Hepatocyte (in vitro differentiated cells): ENCODE data around the gene CEP85L. TPM values are rescaled to one million over a fixed set of nuclear protein-coding genes. Genes with fewer than 3 reads are reported as not detected.
A peak's percentile ranks its signal among the peaks of the same experiment; 100 is the strongest.

ENCODE experiments used
- DNase-seq: peaks from one replicate; pipeline ENCODE4 v3.0.0-alpha.2; 2016; ENCODE audit warnings: low spot score
- H2AFZ ChIP-seq: fragments of 200-600 bp; sonication (generic); 2 replicates; pipeline ENCODE4 v1.6.0; 2016; ENCODE audit warnings: antibody characterized with exemption, mild to moderate bottlenecking
- H3K27ac ChIP-seq: fragments of 200-600 bp; sonication (generic); 2 replicates; pipeline ENCODE4 v1.5.1; 2016; ENCODE audit warnings: mild to moderate bottlenecking
- H3K27me3 ChIP-seq: fragments of 200-600 bp; sonication (generic); 2 replicates; pipeline ENCODE4 v1.6.1; 2016
- H3K36me3 ChIP-seq: fragments of 200-600 bp; sonication (generic); replicated peaks from 2 replicates; pipeline ENCODE4 v1.5.1; 2016; ENCODE audit warnings: low read depth; ENCODE audit not compliant: insufficient read depth
- H3K4me1 ChIP-seq: fragments of 200-600 bp; sonication (generic); 2 replicates; pipeline ENCODE4 v1.5.1; 2016; ENCODE audit warnings: mild to moderate bottlenecking, moderate library complexity; ENCODE audit not compliant: insufficient read depth
- H3K4me2 ChIP-seq: fragments of 200-600 bp; sonication (generic); 2 replicates; pipeline ENCODE4 v1.6.0; 2016
- H3K4me3 ChIP-seq: fragments of 200-600 bp; sonication (generic); 2 replicates; pipeline ENCODE4 v1.5.1; 2016; ENCODE audit warnings: mild to moderate bottlenecking
- H3K79me2 ChIP-seq: fragments of 200-600 bp; sonication (generic); 2 replicates; pipeline ENCODE4 v1.6.0; 2017; ENCODE audit warnings: mild to moderate bottlenecking
- H3K9me2 ChIP-seq: fragments of 200-600 bp; sonication (generic); replicated peaks from 2 replicates; pipeline ENCODE4 v1.6.0; 2017; ENCODE audit warnings: mild to moderate bottlenecking; ENCODE audit not compliant: insufficient read depth
- H3K9me3 ChIP-seq: fragments of 200-600 bp; sonication (generic); 2 replicates; pipeline ENCODE4 v1.5.1; 2016; ENCODE audit warnings: low read depth, mild to moderate bottlenecking
- H4K20me1 ChIP-seq: fragments of 200-600 bp; sonication (generic); 2 replicates; pipeline ENCODE4 v1.6.0; 2016; ENCODE audit warnings: mild to moderate bottlenecking; ENCODE audit not compliant: insufficient read depth, poor library complexity, severe bottlenecking
- EZH2 ChIP-seq: fragments of 200-600 bp; sonication (generic); IDR thresholded peaks from 2 replicates; pipeline ENCODE4 v1.6.1; 2016; ENCODE audit warnings: antibody characterized with exemption, mild to moderate bottlenecking, borderline replicate concordance
- EZH2phosphoT487 ChIP-seq: fragments of 200-600 bp; sonication (generic); IDR thresholded peaks from one replicate; pipeline ENCODE4 v1.6.1; 2018; ENCODE audit warnings: antibody characterized with exemption, mild to moderate bottlenecking, low read depth, moderate library complexity; ENCODE audit not compliant: unreplicated experiment, severe bottlenecking
- WGBS: methylation state at CpG from one replicate; pipeline ENCODE4 v1.1.6; 2016; ENCODE audit warnings: low lambda C conversion rate; ENCODE audit errors: missing lambda C conversion rate; 5-methylcytosine and 5-hydroxymethylcytosine counted together
- polyA plus RNA-seq: library from polyadenylated mRNA; unstranded; fragments of >200 nt; fragmentation: Nextera tagmentation; extraction: Ambion mirVana; gene quantifications from 2 replicates; pipeline ENCODE4 v1.2.1, GENCODE V29; 2016
- total RNA-seq: library from RNA; depleted of rRNA; stranded (reverse); fragments of >200 nt; gene quantifications from 2 replicates; pipeline ENCODE4 v1.2.3, GENCODE V29; 2014
- TF ChIP-seq, protein P1 (sequence below): fragments of 200-600 bp; sonication (generic); IDR thresholded peaks from 2 replicates; pipeline ENCODE4 v1.5.1; 2016; ENCODE audit warnings: antibody characterized with exemption, mild to moderate bottlenecking; ENCODE audit not compliant: poor library complexity

CEP85L gene
- total and polyA plus RNA-seq, 2 experiments from 2014 or later, result 17.8 to 38.5 TPM

DNA sequence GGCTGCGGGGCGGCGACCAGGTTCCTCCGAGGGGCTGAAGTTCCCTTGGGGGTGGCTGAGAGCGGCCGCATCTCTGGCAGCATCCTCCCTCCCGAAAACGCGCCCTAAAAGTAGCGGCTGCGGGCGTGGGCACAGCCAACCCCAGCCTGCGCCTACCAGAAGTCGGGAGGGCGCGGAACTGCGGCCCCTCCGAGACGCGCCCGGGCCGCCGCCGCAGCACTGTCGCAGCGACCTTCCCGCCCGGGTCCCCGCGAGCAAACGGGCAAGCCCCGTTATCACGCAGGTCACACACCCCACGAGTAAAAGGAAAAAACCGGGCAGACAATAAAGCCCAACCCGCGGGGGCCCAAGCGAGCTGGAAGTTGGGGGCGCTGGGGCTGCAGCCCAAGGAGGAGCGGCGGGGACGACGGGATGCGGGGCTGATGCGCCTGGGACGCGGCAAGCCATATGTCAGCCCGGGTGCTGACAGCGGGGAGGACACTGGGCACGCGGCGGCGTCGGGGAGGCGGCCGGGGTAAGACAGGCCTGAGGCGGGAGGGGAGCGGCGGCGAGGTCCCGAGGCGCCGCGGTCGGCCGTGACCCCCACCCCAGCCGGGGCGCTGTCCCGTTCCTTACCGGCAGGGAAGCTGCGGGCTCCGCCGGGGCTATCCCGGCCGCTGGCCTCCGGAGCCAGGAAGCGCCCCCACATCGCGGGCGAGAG, 659 bp downstream of the CEP85L start:
- under 1% methylated on average over 43 of the region's 80 CpGs for WGBS
- H3K27ac ChIP-seq, result peak overlapping the region; percentile 97
- TF ChIP-seq, protein P1, sequence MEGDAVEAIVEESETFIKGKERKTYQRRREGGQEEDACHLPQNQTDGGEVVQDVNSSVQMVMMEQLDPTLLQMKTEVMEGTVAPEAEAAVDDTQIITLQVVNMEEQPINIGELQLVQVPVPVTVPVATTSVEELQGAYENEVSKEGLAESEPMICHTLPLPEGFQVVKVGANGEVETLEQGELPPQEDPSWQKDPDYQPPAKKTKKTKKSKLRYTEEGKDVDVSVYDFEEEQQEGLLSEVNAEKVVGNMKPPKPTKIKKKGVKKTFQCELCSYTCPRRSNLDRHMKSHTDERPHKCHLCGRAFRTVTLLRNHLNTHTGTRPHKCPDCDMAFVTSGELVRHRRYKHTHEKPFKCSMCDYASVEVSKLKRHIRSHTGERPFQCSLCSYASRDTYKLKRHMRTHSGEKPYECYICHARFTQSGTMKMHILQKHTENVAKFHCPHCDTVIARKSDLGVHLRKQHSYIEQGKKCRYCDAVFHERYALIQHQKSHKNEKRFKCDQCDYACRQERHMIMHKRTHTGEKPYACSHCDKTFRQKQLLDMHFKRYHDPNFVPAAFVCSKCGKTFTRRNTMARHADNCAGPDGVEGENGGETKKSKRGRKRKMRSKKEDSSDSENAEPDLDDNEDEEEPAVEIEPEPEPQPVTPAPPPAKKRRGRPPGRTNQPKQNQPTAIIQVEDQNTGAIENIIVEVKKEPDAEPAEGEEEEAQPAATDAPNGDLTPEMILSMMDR, result peak; percentile 5
- TF ChIP-seq EZH2phosphoT487 (no peak), EZH2 (no peak)
- H3K4me3 ChIP-seq, result peak overlapping the region; percentile 95
- peak overlapping the region; percentile 76 for H2AFZ ChIP-seq
- no peaks in the 10 kb centered on the region for H3K9me2 ChIP-seq
- DNase-seq, result peak; percentile 66
- H3K27me3 ChIP-seq, result peaks cover 4% of the 10 kb centered on the region
- no peaks in the 10 kb centered on the region for H3K36me3 ChIP-seq
- peaks cover 8% of the 10 kb centered on the region for H4K20me1 ChIP-seq
- H3K79me2 ChIP-seq, result peaks cover 50% of the 10 kb centered on the region
- no peaks in the 10 kb centered on the region for H3K9me3 ChIP-seq
- peak overlapping the region; percentile 90 for H3K4me2 ChIP-seq
- H3K4me1 ChIP-seq, result no peaks in the 10 kb centered on the region

DNA sequence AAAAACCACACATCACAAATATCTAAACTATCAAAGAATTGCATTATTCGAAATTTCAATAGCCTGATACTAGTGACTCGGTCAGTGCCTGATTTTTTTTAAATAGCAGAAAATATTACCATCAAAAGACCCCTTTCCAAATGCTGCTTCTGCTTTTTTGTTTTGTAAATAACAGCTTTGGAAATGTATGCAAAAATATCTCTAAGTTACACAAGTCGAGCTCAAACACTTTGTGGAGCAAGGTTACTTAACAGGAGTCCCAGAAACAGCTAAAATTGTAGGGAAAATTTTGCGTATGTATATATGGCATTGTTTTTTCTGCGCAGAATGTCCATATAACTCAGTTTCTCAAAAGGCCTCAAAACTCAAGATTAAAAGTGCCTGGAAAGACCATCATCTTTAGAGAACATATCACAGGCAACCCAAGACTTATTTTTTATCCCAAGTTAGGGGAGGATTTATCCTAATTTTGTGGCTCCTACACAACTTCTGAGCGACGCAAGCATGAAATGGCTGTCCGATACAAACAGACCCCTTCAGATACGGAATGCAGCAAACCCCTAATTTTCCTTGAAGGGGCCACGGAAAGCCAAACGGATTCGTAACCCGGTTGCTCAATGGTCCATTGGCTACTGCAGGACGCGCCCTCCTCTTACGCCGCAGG, 1.3 kb downstream of the CEP85L start:
- TF ChIP-seq, protein P1, result no peak
- TF ChIP-seq EZH2phosphoT487, result no peak
- no peak for TF ChIP-seq EZH2
- Histone ChIP-seq H3K27me3 (peaks cover 4% of the 10 kb centered on the region), H3K4me3 (peak overlapping the region; percentile 95), H4K20me1 (peaks cover 8% of the 10 kb centered on the region), H3K4me1 (no peaks in the 10 kb centered on the region), H3K27ac (peak overlapping the region; percentile 97), H3K79me2 (peaks cover 57% of the 10 kb centered on the region), H3K4me2 (peak overlapping the region; percentile 90), H3K36me3 (no peaks in the 10 kb centered on the region), H3K9me2 (no peaks in the 10 kb centered on the region), H2AFZ (peak overlapping the region; percentile 76), H3K9me3 (no peaks in the 10 kb centered on the region)
- 8% methylated on average over 17 of the region's 17 CpGs for WGBS
- DNase-seq, result no peak

DNA sequence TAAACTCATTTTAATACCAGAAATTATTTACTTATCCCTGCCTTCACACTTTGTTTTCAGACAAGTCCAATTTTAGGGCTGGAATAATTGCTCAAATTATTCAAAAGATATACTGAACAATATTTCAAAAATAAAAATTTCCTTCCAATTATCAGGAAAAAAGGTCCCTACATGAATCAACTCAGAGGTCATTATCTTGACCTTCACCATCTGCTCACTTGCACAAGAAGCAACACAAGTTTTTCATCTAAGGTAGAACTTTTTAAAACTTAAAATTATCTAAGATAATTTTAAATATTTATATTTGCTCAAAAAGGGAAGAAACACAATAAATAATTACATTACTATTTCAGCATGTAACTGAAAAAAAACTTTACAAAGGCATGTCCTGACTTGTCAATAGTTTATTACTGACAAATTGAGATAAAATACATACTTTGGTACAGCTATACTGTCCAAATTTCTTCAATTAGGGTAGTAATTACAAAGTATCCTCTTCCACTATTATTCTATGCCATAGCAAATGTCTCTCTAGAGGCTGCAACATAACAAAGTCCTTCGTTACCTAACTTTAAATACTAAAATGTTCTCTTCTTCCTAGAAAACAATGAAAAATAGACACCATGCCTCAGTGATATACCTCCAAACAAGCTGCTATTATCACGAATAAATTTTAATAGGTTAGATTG, 2.4 kb downstream of the CEP85L start:
- no peaks in the 10 kb centered on the region for H3K9me3 ChIP-seq
- H3K9me2 ChIP-seq, result no peaks in the 10 kb centered on the region
- no peaks in the 10 kb centered on the region for H3K36me3 ChIP-seq
- H3K4me3 ChIP-seq, result peak overlapping the region; percentile 95
- peaks cover 8% of the 10 kb centered on the region for H4K20me1 ChIP-seq
- DNase-seq, result no peak
- H3K4me2 ChIP-seq, result peak overlapping the region; percentile 90
- no peak overlapping the region for H2AFZ ChIP-seq
- no peaks in the 10 kb centered on the region for H3K4me1 ChIP-seq
- WGBS, result 42% methylated on average over 2 of the region's 2 CpGs
- TF ChIP-seq, protein P1, result no peak
- no peak for TF ChIP-seq EZH2phosphoT487
- no peak for TF ChIP-seq EZH2
- no peak overlapping the region for H3K27ac ChIP-seq
- peaks cover 67% of the 10 kb centered on the region for H3K79me2 ChIP-seq
- peaks cover 4% of the 10 kb centered on the region for H3K27me3 ChIP-seq
